HepG2 (cell line): ENCODE results near the gene RBCK1. TPM values are rescaled to one million over a fixed set of nuclear protein-coding genes. Genes with fewer than 3 reads are reported as not detected.

ENCODE experiments used
- ETV6 ChIP-seq: sonication (generic); formaldehyde crosslinking; conservative IDR thresholded peaks from 2 replicates; pipeline ENCODE4 v1.4.0; 2020; ENCODE audit warnings: missing genetic modification reagents
- FLYWCH1 ChIP-seq: sonication (generic); formaldehyde crosslinking; IDR thresholded peaks from 2 replicates; pipeline ENCODE4 v1.8.1; 2023; ENCODE audit warnings: mild to moderate bottlenecking, missing genetic modification reagents
- ISX ChIP-seq: sonication (generic); formaldehyde crosslinking; conservative IDR thresholded peaks from 2 replicates; pipeline ENCODE4 v1.5.0; 2020; ENCODE audit warnings: missing genetic modification reagents
- NR3C1 ChIP-seq: sonication (generic); formaldehyde crosslinking; IDR thresholded peaks from 2 replicates; pipeline ENCODE4 v1.4.0; 2020; ENCODE audit warnings: missing genetic modification reagents
- ONECUT2 ChIP-seq: sonication (generic); formaldehyde crosslinking; IDR thresholded peaks from 2 replicates; pipeline ENCODE4 v1.4.0; 2020; ENCODE audit warnings: missing genetic modification reagents
- PAF1 ChIP-seq: IDR thresholded peaks from 2 replicates; pipeline ENCODE4 v1.6.1; 2016; ENCODE audit warnings: missing genetic modification reagents, missing compliant biosample characterization
- ZNF235 ChIP-seq: sonication (generic); formaldehyde crosslinking; IDR thresholded peaks from 2 replicates; pipeline ENCODE4 v1.8.1; 2023; ENCODE audit warnings: mild to moderate bottlenecking, missing genetic modification reagents, borderline replicate concordance
- ZSCAN29 ChIP-seq: sonication (generic); formaldehyde crosslinking; conservative IDR thresholded peaks from 2 replicates; pipeline ENCODE4 v1.4.0; 2020; ENCODE audit warnings: mild to moderate bottlenecking, missing genetic modification reagents
- ZZZ3 ChIP-seq: sonication (generic); formaldehyde crosslinking; IDR thresholded peaks from 2 replicates; pipeline ENCODE4 v1.4.0; 2020; ENCODE audit warnings: missing genetic modification reagents, mild to moderate bottlenecking, borderline replicate concordance
- polyA plus RNA-seq, 8 experiments: library from polyadenylated mRNA; depleted of rRNA in 3 of 8; stranded (reverse) in 7 of 8; unstranded in 1 of 8; fragments of >200 nt; fragmentation: Illumina TruSeq in 4 of 8; extraction: Trizol in 4 of 8; gene quantifications; 2 replicates each; pipeline versions ENCODE4 v1.2.1 to v1.2.3, GENCODE V29; 2011 to 2016; ENCODE audit warnings: low read depth in 4 of 8, missing spikeins in 1 of 8, mixed read lengths in 1 of 8; ENCODE audit not compliant: insufficient read depth in 1 of 8
- total RNA-seq, 5 experiments: library from RNA; depleted of rRNA; stranded (reverse); fragments of >200 nt; fragmentation: Illumina TruSeq; extraction: Trizol; gene quantifications; 2 replicates each; pipeline ENCODE4 v1.2.3, GENCODE V29; 2016; ENCODE audit warnings: low read depth in 1 of 5
- TF ChIP-seq, protein P1 (sequence below): sonication (generic); formaldehyde crosslinking; IDR thresholded peaks from 2 replicates; pipeline ENCODE4 v1.4.0; 2020; ENCODE audit warnings: low read depth, missing genetic modification reagents

Gene RBCK1
- total and polyA plus RNA-seq, 2 of the 13 experiments (the other 11 are each of a cell fraction or from before 2014, with no cell fraction given), result 149 to 215 TPM

DNA sequence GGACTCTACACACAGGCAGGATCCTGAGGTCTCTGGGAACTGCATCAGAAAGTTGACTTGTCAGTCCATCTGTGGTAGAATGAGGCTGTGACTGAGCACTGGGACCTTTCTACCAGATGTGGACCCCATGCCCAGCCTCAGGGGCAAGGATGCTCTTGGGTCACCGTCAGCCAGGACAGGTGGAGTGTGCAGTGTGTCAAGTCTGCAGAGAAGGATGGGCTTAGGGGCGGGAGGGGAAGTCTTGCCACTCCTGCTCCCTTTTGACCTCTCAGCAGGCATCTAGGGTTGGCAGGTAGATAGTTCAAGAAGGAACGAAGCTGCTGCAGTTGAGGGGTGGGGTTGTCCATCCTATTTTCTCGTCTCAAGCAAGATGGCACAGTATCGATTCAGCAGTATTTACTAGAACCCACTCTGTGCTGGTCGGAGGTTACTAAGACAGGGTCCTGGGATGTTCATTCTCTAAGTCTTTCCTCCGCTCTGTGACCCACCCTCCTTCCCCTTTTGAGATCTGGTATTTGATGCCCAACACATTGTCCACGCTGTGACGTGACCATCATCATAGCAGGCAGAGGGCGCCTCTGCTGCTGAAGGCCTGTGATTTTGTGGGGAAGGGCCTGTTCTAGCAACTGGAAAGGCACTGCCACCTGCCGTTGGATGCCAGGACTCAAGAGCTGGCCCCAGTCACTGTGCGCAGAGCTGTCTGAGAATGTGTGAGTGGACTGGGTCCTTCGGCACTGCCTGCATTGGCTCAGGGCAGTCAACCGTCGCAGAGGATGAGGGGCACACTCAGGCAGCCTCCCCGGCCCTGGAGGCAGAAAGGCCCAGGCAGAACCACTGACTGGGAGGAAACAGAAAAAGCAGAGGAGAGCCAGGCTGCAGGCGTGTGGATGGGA, 23.2 kb downstream of the RBCK1 start (continued):
- TF ChIP-seq NR3C1 (CRISPR knock-in tag), result no peak
- TF ChIP-seq ISX (CRISPR knock-in tag), result no peak
- TF ChIP-seq, protein P1, sequence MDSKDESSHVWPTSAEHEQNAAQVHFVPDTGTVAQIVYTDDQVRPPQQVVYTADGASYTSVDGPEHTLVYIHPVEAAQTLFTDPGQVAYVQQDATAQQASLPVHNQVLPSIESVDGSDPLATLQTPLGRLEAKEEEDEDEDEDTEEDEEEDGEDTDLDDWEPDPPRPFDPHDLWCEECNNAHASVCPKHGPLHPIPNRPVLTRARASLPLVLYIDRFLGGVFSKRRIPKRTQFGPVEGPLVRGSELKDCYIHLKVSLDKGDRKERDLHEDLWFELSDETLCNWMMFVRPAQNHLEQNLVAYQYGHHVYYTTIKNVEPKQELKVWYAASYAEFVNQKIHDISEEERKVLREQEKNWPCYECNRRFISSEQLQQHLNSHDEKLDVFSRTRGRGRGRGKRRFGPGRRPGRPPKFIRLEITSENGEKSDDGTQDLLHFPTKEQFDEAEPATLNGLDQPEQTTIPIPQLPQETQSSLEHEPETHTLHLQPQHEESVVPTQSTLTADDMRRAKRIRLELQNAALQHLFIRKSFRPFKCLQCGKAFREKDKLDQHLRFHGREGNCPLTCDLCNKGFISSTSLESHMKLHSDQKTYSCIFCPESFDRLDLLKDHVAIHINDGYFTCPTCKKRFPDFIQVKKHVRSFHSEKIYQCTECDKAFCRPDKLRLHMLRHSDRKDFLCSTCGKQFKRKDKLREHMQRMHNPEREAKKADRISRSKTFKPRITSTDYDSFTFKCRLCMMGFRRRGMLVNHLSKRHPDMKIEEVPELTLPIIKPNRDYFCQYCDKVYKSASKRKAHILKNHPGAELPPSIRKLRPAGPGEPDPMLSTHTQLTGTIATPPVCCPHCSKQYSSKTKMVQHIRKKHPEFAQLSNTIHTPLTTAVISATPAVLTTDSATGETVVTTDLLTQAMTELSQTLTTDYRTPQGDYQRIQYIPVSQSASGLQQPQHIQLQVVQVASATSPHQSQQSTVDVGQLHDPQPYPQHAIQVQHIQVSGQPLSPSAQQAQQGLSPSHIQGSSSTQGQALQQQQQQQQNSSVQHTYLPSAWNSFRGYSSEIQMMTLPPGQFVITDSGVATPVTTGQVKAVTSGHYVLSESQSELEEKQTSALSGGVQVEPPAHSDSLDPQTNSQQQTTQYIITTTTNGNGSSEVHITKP (CRISPR knock-in tag), result peak; percentile 58; the same call in 1 of the 2 replicates
- TF ChIP-seq ZSCAN29 (CRISPR knock-in tag), result no peak
- TF ChIP-seq ZZZ3, result 0 out of 2 replicates have a peak, but pooled peaks have one; percentile 46
- 0 out of 2 replicates have a peak, but pooled peaks have one; percentile 71 for TF ChIP-seq ETV6
- TF ChIP-seq ONECUT2 (CRISPR knock-in tag), result no peak
- TF ChIP-seq FLYWCH1, result no peak
- TF ChIP-seq ZNF235 (CRISPR knock-in tag), result no peak
- TF ChIP-seq PAF1, result peak; percentile 98
- TF ChIP-seq, all 625 proteins: peak for 267
